Kidney (tissue), 14 donors: Measurements from ENCODE around the gene ZNF750. TPM values are rescaled to one million over a fixed set of nuclear protein-coding genes. Genes with fewer than 3 reads are reported as not detected.

Source experiments
- DNase-seq, 5 donors: peaks; one replicate each; pipeline ENCODE4 v3.0.0-alpha.2; 2013 to 2020
- FAIRE-seq: peaks from 2 replicates; lab custom pipeline; 2012; peaks lifted over from hg19 to GRCh38; lab: Jason Lieb, UNC
- H3K27ac ChIP-seq, 2 donors: one replicate each; pipeline ENCODE4 v1.7.0; 2013; ENCODE audit warnings: low read depth in 2 of 2, low read length in 2 of 2, inconsistent platforms in 1 of 2
- H3K27me3 ChIP-seq: one replicate; pipeline ENCODE4 v1.7.1; 2013; ENCODE audit warnings: low read length, inconsistent platforms; ENCODE audit not compliant: control insufficient read depth, insufficient read depth
- H3K36me3 ChIP-seq, 3 donors: one replicate each; pipeline versions ENCODE4 v1.7.0 to v1.7.1; 2013; ENCODE audit warnings: low read length in 3 of 3, control low read depth in 1 of 3, inconsistent platforms in 1 of 3; ENCODE audit not compliant: insufficient read depth in 3 of 3, control insufficient read depth in 2 of 3
- H3K4me1 ChIP-seq, 3 donors: one replicate each; pipeline versions ENCODE4 v1.7.0 to v1.7.1; 2013; ENCODE audit warnings: low read length in 3 of 3, inconsistent platforms in 1 of 3, low read depth in 1 of 3; ENCODE audit not compliant: control insufficient read depth in 2 of 3, insufficient read depth in 2 of 3
- H3K4me3 ChIP-seq, 3 donors: one replicate each; pipeline versions ENCODE4 v1.7.0 to v1.8.1; 2013; ENCODE audit warnings: low read length in 3 of 3, control low read depth in 1 of 3, inconsistent platforms in 1 of 3
- H3K9ac ChIP-seq, 3 donors: one replicate each; pipeline versions ENCODE4 v1.7.0 to v1.7.1; 2013; ENCODE audit warnings: low read length in 3 of 3, control low read depth in 1 of 3, inconsistent platforms in 1 of 3
- H3K9me3 ChIP-seq, 3 donors: one replicate each; pipeline versions ENCODE4 v1.7.0 to v1.7.1; 2013; ENCODE audit warnings: low read length in 3 of 3, control low read depth in 1 of 3, inconsistent platforms in 1 of 3; ENCODE audit not compliant: control insufficient read depth in 2 of 3, insufficient read depth in 1 of 3
- CTCF ChIP-seq: IDR thresholded peaks from 3 replicates; pipeline ENCODE4 v1.5.1; 2012; ENCODE audit warnings: mild to moderate bottlenecking, moderate library complexity, borderline replicate concordance; ENCODE audit not compliant: insufficient read depth; ENCODE audit errors: extremely low read depth
- intact Hi-C: fragments of 100-400 bp; cut with DNase I; formaldehyde crosslinking; loops from one replicate; pipeline ENCODE4 v1.11.1; 2022
- polyA plus RNA-seq: library from polyadenylated mRNA; stranded (reverse); fragments of 350-450 nt; fragmentation: Illumina TruSeq; extraction: RNeasy Lipid Tissue Mini Kit (QIAGEN cat#74804); gene quantifications from one replicate; pipeline ENCODE4 v1.2.3, GENCODE V29; 2014; ENCODE audit warnings: low read depth, low replicate concordance; ENCODE audit not compliant: insufficient read depth
- total RNA-seq: library from RNA; stranded (reverse); fragmentation: NEBNext Ultra II Directional; extraction: Animal tissue kit (Norgen Biotek cat#: 25700); gene quantifications from one replicate; pipeline ENCODE4 v1.2.1, GENCODE V29; 2021
- donor health status: control.
- donor health status: control.
- donor health status: control.
- donor health status: control.
- donor health status: control.
- donor health status: DM: yes; HTN: yes; CAD: no.
- donor health status: Normal renal cell carcinoma (clear cell type).

The ZNF750 gene
- total and polyA plus RNA-seq, 2 donors from 2014 or later, result 0.25 to 0.30 TPM

- Histone ChIP-seq H3K27me3 (no peaks in the 10 kb centered on the region), H3K36me3 (peaks cover 0 to 3% (median 0%) of the 10 kb centered on the region in 3 donors), H3K4me1 (no peaks in the 10 kb centered on the region), H3K27ac (no peak overlapping the region), H3K9me3 (peaks cover 0 to 8% (median 0%) of the 10 kb centered on the region in 3 donors), H3K9ac (no peak overlapping the region), H3K4me3 (no peak overlapping the region)
- FAIRE-seq (no peak), DNase-seq (no peak)
- intact Hi-C loops, result no loop called here
- TF ChIP-seq CTCF, result no peak
Observed at GRCh38 chr17:82821554-82821953, 18.3 kb downstream of the ZNF750 start.

- Histone ChIP-seq H3K9me3 (peaks cover 0 to 8% (median 0%) of the 10 kb centered on the region in 3 donors), H3K27me3 (no peaks in the 10 kb centered on the region), H3K4me1 (no peaks in the 10 kb centered on the region), H3K27ac (no peak overlapping the region), H3K36me3 (peaks cover 0 to 10% (median 0%) of the 10 kb centered on the region in 3 donors), H3K9ac (no peak overlapping the region), H3K4me3 (no peak overlapping the region)
- peak in 1 of 5 donors; percentile 25 for DNase-seq
- TF ChIP-seq CTCF, result no peak
- intact Hi-C loops, result no loop called here
- no peak for FAIRE-seq
Observed at GRCh38 chr17:82820278-82821251, 19.3 kb downstream of the ZNF750 start.

GRCh38 chr17:82817947-82818346, 21.9 kb downstream of the ZNF750 start:
- Histone ChIP-seq H3K4me1 (no peaks in the 10 kb centered on the region), H3K36me3 (peaks cover 0 to 10% (median 2%) of the 10 kb centered on the region in 3 donors), H3K9me3 (peaks cover 0 to 8% (median 0%) of the 10 kb centered on the region in 3 donors), H3K4me3 (no peak overlapping the region), H3K9ac (no peak overlapping the region), H3K27me3 (no peaks in the 10 kb centered on the region), H3K27ac (no peak overlapping the region)
- intact Hi-C loops, result no loop called here
- FAIRE-seq (no peak), DNase-seq (no peak)
- TF ChIP-seq CTCF, result no peak
